Omental fat pad (tissue), 4 donors: ENCODE results near the gene INPP5D. TPM values are rescaled to one million over a fixed set of nuclear protein-coding genes. Genes with fewer than 3 reads are reported as not detected.
"Not testable (repeated sequence)": the region's sequence is repeated elsewhere in the genome, so short reads cannot be mapped to it uniquely, and the experiment has no call there.

Experiments used
- ATAC-seq: fragments of 150-250 bp; one replicate; pipeline ENCODE4 v1.9.1; 2016; ENCODE audit warnings: mild to moderate bottlenecking, moderate library complexity; ENCODE audit not compliant: low FRiP score
- DNase-seq: peaks from one replicate; pipeline ENCODE4 v3.0.0-alpha.2; 2019; ENCODE audit warnings: low spot score
- CTCF ChIP-seq, 3 donors: fragments of 450-650 bp; IDR thresholded peaks; one replicate each; pipeline ENCODE4 v1.5.1; 2016 to 2017; ENCODE audit warnings: antibody characterized with exemption in 3 of 3, mild to moderate bottlenecking in 3 of 3, moderate library complexity in 2 of 3
- total RNA-seq, 4 donors: library from RNA; depleted of rRNA; stranded (reverse); fragments of >200 nt; gene quantifications; one replicate each; pipeline ENCODE4 v1.1.0, GENCODE V29; 2016

The INPP5D gene
- total RNA-seq, 4 donors from 2014 or later, result 17.9 to 55.8 (median 27.6) TPM

GRCh38 chr2:233013650-233014049 is 46.5 kb upstream of the INPP5D start:
- ATAC-seq (no peak), DNase-seq (no peak)
- no peak for TF ChIP-seq CTCF (IDR thresholded peaks at IDR 0.05)

GRCh38 chr2:233015019-233015645 is 45.0 kb upstream of the INPP5D start:
- TF ChIP-seq CTCF (IDR thresholded peaks at IDR 0.05), result no peak
- no peak for DNase-seq
- ATAC-seq, result no peak

- TF ChIP-seq CTCF (IDR thresholded peaks at IDR 0.05), result no peak
- DNase-seq, result no peak
- no peak for ATAC-seq
Observed at GRCh38 chr2:233017947-233018346, 42.2 kb upstream of the INPP5D start.

GRCh38 chr2:233019610-233020009 is 40.5 kb upstream of the INPP5D start:
- not testable (repeated sequence) for ATAC-seq, DNase-seq

- ATAC-seq, result no peak
- TF ChIP-seq CTCF (IDR thresholded peaks at IDR 0.05), result no peak
- DNase-seq, result no peak
Observed at GRCh38 chr2:233020454-233020853, 39.7 kb upstream of the INPP5D start.

GRCh38 chr2:233021771-233022170 is 38.4 kb upstream of the INPP5D start:
- ATAC-seq, result no peak
- no peak for DNase-seq
- no peak for TF ChIP-seq CTCF (IDR thresholded peaks at IDR 0.05)

GRCh38 chr2:233022561-233022960 is 37.6 kb upstream of the INPP5D start:
- TF ChIP-seq CTCF (IDR thresholded peaks at IDR 0.05), result no peak
- DNase-seq (no peak), ATAC-seq (no peak)
